Stimulated activated CD8-positive, alpha-beta memory T cell treated with anti-CD3 and anti-CD28 coated beads, Interleukin-7, amount 100 ng/mL, for 48 hours (primary cell): ENCODE measurements around the gene SMIM1.

Source experiments
- DNase-seq, 2 donors: peaks; one replicate each; pipeline ENCODE4 v3.0.0-alpha.2; 2020; ENCODE audit warnings: low read depth in 1 of 2; ENCODE audit errors: extremely low read depth in 1 of 2

Gene SMIM1

DNA sequence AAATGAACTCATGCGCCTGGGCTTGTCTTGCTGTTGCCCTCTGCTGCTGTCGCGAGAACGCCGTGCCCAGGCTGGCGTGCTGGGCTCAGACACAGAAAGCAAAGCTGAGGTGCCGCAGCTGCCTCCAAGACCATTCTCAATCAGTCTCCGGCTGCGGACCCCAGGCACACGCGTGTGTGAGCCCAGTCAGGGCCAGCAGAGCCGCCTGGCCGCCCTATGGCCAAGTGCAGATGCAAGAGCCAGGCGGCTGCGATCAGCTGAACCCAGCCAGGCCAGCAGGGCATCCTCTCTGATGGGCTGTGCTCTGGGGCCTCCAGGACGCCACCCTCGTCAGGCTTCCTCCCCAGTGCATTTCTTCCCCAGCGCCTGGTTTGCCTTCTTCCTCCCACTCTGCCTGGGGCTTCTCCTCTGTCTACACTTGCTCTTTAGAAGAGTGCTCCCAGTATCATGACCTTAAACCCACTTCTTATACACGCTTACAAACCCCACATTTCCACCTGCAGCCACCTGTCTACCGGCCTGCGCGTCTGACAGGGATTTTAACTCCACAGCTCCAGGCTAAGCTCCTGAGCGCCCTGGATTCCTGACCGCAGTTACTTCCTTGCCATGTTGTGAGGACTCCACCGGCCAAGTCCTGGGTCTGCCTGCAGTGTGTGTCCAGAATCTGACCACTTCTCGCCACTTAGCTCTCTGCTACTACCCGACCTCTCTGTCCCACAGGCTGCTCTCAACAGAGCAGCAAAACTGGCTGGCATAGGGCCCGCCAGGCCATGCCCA is 45.5 kb downstream of the SMIM1 start:
- no peak for DNase-seq

DNA sequence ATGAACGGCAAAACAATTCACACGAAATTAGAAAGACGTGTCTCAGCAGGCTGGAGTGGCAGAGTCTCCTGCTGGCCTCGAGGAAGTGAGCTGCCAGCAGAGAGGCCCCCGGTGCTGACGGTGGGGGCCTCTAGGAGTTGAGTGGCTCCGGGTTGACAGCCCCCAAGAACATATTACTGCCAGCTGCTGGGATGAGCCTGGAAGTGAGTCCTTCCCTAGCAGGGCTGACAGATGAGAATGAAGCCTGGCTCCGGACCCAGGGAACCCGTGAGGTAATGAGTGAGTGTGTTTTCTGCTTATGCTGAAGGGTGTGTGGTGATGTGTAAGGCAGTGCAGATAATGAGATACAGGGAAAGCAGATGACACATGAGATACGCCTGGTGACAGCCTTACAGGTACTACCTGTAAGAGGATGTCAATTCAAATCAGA is 47.2 kb downstream of the SMIM1 start:
- DNase-seq, result no peak

GRCh38 chr1:3820316-3820715 is 47.8 kb downstream of the SMIM1 start:
- no peak for DNase-seq

- no peak for DNase-seq
Observed at GRCh38 chr1:3821004-3821403, 48.5 kb downstream of the SMIM1 start.

- no peak for DNase-seq
Observed at GRCh38 chr1:3821447-3821846, 48.9 kb downstream of the SMIM1 start.

DNA sequence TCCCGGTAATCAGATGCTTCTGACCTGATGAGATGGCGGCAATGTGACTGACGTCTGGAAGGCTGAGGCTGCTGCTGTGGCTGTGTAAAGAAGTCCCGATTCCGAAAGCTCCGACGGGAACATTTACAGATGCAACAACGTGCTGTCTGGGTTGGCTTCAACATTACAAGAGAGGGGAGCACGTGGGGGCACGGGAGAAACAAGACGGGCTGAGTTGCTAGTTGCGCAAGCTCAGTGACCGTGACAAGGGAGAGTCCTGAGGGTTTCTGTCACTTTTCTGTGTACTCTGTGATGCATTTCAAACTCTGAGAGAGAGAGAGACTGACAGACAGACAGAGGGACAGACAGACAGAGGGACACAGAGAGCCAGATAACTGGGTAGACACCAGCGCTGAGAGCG is 49.4 kb downstream of the SMIM1 start:
- DNase-seq, result no peak

DNA sequence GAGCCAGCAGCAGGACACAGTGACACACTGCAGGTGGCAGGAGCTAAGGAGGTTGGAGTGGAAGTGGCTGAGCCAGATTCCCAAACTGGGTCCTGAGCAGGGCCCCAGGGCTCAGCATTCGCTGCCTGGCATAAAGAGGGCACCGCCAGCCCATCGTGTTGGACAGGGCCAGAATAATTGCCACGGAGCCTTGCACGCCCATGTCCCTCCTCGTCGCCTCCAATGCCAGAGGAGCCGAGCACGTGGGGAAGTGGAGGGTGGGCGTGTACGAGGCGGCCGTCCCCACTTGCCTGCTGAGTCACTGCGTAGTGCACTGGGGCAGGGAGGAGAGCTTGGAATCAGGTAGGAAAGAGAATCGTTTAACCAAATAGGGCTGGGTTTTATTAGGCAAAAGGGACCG is 49.9 kb downstream of the SMIM1 start:
- DNase-seq, result no peak

DNA sequence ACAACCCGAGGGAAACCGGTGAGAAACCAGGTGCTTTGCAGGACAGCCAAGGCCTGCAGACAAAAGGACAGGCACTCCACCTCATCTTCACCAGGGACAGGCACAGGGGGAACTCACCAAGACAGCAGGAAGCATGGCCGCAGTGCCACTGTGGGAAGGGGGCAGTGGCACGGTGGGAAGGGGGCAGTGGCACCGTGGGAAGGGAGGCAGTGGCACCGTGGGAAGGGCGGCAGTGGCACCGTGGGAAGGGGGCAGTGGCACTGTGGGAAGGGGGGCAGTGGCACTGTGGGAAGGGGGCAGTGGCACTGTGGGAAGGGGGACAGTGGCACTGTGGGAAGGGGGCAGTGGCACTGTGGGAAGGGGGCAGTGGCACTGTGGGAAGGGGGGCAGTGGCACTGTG is 52.1 kb downstream of the SMIM1 start:
- no peak for DNase-seq

- no peak for DNase-seq
Observed at GRCh38 chr1:3825356-3825755, 52.8 kb downstream of the SMIM1 start.
